ENCODE results near the gene ARHGEF38.
A peak's percentile ranks its signal among the peaks of the same experiment; 100 is the strongest.

The ARHGEF38 gene, protein sequence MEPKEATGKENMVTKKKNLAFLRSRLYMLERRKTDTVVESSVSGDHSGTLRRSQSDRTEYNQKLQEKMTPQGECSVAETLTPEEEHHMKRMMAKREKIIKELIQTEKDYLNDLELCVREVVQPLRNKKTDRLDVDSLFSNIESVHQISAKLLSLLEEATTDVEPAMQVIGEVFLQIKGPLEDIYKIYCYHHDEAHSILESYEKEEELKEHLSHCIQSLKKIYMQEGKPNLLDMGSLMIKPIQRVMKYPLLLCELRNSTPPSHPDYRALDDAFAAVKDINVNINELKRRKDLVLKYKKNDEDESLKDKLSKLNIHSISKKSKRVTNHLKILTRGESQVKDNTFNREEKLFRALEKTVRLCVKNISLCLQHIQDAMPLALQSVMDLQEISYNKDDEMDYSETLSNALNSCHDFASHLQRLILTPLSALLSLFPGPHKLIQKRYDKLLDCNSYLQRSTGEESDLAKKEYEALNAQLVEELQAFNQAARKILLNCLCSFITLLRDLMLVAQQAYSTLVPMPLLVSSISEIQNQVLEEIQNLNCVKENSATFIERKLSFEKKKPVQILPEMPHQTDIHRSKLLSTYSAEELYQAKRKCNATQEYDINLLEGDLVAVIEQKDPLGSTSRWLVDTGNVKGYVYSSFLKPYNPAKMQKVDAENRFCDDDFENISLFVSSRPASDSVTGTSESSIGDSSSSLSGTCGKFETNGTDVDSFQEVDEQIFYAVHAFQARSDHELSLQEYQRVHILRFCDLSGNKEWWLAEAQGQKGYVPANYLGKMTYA

DNA sequence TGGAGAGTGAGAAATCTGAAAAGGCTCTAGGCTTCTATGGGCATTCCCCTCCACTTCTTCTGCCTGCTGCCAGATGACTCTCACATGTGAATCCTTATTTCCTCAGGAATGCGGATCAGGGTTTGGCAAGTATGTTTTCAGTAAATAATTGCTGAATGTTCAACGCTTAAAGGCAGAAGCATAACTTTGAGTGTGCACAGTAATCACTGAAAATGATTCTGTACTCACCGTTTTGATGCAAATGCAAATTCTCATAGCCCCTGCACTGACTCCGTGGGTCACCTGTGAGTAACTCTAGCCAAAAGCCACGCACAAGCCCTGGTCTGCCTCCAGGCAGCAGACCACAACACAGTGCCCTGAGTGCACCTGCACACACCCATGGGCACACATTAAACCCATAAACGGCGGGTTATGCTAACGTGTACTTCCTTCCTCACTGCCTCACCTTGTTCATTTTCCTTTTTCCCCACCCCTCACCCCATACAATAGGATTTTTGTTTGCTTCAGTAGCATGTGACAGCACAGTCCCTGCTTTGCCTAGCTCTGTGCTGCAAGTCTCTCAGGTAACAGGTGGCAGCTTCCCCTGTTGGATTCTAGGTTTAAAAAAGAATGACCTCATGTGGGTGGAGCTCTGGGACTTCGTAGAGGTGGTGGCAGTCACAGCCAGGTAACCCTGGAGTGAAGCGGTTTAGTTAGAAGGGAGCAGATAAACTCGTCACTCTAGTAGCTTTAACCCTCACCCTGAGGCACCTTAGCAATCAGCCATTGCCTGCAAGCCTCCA, at the start of gene ARHGEF38:
ARHGEF38 (plus strand) TSS at position 656 of the 782 bp plus-strand sequence. CDS start 146 bp downstream, outside the sequence.
- no peak for DNase-seq

DNA sequence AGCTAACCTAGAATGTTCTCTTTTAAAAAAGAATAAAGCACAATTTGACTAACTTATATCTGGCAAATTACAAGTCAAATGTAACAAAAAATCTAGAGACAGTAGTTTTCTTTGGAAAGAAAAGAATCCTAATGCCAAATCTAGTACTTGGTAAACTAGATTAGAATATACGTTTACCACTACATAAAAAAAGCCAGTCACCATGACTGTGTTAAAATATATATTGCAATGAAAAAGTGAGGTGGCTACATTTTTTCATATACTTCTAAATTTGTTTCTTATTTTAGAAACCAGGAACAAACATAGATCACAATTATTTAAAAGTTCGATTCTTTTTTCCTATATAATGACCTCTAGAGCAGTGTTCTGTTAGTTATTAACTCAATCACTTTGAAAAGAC, 48.9 kb upstream of the ARHGEF38 start:
- DNase-seq, result no peak

DNA sequence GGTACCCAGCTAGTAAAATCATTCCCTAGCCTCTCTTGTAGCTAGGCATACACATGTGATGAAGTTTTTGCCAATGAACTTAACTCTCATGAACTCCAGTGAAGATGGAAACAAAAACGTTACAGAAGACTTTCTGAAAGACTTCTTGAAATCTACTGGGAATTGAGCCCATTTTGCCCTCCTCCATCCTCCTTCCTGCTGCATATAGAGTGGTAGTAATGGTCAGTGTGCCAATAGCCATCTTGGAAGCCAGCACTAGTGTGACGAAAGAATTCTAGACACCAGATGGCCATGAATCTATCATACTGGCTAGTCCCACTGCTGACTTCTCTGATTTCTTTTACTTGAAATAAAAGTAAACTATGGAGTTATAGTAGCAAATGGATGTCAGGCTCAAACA, 47.7 kb upstream of the ARHGEF38 start:
- no peak for DNase-seq

DNA sequence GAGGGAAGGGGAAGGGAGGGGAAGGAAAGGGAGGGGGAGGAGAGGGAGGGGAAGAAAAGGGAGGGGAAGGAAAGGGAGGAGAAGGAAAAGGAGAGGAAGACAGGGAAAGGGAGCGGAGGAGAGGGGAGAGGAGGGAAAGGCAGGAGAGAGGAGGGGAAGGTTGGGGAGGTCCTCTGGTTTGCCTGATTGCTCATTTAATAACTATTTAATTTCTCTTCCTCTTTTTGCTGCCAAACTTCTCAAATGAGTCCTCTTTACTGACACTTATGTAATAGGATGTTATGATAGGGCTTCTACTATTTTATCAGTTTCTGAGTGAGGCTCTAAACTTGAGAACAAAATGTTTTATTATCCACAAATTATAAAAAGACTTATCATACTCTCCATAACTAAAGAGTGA, 43.1 kb upstream of the ARHGEF38 start:
- DNase-seq, result no peak

DNA sequence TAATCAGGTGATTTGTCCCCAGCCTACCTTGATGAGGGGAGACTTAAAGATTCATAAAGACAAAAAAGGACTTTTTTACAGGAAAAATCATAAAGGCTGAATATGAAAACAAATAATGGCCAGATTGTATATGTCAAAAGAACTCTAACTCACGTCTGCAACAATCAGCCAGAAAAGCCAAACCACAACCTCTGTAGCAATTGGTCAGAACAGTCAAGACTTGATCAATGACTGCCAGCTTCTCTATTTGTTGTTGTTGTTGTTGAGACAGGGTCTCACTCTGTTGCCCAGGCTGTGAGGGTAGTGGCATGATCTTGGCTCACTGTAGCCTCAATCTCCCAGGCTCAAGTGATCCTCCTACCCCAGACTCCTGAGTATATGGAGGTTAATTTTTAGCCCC, 42.7 kb upstream of the ARHGEF38 start:
- no peak for DNase-seq

DNA sequence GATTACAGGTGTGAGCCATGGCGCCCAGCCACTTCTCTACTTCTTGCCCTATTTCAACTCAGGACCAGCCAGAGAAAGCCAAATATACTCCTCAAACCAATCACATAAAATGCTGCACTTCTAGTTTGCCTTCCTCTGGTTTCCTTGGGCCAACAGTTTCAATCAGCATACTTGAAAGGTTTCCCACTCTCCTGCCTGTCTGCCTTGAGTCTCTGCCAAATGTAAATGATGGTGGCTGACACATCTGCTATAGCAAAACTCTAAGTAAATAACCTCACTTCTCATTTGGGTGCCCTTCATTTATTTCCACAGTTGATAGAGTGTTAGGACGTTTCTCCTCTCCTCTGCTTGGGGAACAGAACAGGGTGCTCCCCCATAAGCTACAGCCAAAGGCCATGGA, 42.2 kb upstream of the ARHGEF38 start:
- DNase-seq, result no peak

DNA sequence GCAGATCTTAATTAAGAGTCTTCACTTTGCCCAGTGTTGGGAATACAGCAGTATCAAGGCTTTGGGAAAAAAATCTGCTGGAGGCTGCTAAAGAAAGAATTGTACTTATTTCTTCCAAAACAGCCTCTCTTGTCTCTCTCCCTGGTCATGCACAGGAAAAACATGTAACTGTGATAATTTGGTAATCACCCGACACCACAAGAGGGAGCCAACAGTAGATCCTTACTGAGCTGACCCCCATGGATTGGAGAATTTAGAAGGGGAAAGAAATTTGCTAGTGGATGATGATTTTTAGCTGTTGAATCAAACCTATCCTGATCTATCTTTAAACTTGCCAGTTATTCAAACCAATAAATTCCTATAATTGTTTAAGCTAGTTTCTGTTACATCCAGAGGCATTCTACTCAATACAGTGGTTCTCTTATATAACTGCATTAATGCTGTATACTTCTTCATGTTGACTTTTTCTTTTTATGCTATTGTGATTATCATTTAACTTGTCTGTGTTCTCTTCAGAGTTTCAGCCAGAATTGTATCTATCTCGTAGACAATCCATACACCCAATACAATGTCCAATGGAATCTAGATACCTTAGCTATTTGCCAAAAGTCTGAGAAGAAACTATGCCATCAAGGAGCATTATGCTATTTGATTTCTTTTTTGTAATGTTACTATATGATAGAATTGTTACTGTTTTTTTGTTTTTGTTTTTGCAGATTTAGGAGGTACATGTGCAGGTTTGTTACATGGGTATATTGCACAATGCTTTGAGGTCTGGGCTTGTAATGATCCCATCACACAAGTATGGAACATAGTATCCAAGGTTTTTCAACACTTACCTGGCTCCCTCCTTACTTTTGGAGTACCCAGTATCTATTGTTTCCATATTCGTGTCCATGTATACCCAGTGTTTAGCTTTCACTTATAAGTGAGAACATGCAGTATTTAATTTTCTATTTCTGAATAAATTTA, 31.3 kb upstream of the ARHGEF38 start:
- peak; percentile 6 for DNase-seq

DNA sequence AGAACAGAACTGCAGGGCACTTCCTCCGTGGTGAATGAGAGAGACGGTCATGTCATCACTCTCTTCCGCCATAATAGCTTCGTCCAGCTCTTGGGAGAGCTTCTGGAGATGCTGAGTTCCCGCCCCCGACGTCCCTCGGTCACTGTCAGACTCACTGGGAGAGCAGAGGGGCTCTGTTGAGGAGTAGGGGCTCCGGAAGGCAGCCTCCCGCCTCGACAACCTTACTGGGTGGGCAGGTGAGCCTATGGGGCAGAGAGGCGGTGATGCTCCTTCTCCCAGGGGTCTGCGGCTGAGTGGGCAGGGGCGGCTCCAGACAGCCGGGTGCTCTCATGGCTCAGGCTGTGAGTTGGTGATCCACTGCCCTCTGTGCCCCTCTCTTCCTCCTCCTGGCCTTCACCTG, 25.8 kb upstream of the ARHGEF38 start:
- no peak for DNase-seq

DNA sequence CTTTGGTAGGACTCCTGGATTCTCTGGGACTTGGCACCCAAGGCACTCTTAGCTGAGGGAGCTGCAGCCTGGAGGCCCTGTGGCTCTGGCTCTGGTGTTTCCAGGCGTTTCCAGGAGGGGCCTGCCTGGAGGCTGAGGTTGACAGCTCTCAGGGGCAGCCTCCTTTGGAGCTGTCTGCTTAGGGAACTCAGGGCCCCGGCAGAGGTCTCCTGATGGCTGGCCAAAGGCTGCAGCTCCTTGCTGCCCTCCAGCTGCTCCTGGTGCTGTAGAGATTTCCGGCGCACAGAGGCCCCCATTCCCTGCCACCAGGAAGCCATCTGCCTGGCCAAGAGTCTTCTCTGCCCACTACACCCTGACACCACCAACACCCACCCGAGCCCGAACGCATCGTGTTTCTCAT, 25.3 kb upstream of the ARHGEF38 start:
- DNase-seq, result no peak

DNA sequence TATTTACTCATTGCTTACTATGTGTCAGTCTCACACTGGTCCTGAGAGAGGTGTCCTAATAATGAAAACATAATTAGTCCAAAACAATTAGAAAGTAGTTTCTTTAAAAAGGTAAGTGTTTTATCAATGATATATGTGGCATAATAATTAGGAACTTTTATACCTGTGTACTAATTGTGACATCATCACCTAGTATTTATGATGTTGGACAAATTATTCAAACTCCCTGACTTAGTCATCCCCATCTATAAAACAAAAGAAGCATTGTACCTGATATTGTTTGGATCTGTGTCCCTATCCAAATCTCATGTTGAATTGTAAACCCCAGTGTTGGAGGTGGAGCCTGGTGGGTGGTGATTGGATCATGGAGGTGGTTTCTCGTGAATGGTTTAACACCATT, 15.8 kb upstream of the ARHGEF38 start:
- no peak for DNase-seq

DNA sequence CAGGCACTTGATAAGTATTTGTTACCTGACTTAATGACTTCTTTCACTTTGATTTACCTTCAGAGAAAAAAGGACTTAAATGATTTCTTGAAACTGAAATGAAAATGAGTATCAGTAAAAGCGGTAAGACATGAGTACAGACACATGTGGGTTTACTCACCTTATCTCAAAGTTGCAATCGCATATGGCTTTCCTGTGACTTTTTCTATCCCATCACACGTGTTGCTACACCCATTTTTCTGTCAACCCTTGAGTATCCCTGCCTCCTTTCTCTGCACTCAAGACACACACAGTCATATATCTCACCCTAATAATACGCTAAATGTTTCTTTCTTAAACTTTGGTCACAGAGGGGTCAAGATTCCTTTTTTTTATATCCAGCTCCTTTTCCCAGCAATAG, 11.0 kb upstream of the ARHGEF38 start:
- no peak for DNase-seq

DNA sequence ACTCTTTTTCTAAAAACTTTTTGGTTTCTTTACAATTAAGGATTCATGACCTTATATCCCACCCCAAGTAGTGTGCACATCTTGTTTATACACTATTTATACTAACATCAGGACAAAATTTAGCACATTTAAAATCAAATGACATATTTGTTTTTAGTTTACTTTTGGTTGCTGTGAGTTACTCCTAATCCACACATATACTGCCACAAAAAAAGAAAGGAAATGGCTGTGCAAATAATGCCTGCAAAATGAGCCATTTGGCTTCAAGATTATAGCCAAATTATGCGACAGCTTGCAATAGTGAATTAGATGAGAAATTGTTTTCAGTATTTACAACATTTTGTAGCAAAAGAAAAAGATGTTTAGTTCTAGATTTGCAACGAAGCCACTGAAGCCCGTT, 10.4 kb upstream of the ARHGEF38 start:
- DNase-seq, result no peak

DNA sequence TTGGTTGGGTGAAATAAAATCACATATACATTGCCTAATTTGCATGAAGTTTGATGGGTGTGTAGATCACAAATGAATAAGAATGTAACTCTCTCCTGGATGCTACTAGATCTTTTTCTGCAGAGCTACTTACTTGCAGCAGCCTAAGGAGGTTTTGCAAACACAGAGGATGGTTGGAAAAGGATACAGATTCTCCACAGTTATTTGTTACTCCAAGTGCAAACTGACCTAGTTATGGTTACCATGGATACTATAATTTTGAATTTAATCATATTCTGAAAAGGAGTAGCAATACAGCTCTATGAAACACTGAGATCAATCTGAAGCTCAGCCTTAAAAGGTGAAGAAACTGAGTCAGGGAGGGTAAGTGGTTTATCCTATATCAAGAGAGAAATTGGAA, 9.1 kb upstream of the ARHGEF38 start:
- DNase-seq, result no peak

DNA sequence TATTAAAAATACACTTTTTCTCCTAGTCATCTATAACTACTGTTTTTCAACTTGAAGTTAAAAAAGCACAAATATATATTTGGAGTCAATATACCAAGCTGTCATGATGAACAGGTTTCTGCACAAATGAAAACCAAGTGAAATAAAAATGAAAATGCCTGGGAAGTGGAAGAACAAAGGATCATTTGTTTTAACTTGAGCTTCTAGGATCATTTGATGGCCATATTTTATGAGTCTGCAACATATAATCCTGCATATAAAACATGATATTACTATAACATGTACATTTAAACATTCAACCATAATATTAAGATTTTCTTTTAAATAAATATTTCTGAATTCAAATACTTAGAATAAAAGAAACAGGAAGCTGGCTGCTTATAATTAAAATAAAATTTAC, 8.5 kb upstream of the ARHGEF38 start:
- no peak for DNase-seq

DNA sequence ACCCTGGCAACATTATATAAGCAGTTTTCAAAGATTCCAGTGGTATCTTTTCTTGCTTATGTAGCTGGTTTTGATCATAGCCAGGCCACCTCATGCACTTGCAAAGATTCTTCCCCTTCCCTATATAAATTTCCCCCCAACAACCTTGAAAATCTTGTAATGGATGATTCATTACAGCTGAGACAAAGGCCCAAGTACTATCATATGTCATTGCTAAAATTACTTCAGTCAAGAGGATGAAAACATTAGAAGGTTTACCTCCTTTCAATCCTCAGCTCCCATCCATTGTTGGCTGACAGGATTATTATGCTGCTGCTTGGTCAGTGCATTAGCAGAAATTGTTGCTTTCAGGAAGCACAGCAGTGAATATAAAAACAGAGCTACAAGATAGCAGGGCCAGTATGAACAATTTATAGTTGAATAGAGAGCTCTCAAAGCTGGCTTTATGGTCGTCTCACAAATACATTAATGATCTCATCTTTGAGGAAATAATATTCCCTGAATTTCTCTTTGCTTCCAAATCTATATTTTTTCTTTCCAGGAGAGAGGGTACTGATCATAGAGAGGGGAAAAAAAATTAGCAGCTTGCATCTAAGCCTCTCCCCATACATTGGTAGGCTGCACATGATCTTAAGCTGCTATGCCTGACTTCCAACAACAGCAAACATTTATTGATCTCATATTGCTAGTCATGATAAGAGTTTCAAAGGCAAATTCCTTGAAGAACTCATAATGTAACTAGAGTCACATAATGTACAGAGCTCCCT, 7.7 kb upstream of the ARHGEF38 start:
- DNase-seq, result no peak

DNA sequence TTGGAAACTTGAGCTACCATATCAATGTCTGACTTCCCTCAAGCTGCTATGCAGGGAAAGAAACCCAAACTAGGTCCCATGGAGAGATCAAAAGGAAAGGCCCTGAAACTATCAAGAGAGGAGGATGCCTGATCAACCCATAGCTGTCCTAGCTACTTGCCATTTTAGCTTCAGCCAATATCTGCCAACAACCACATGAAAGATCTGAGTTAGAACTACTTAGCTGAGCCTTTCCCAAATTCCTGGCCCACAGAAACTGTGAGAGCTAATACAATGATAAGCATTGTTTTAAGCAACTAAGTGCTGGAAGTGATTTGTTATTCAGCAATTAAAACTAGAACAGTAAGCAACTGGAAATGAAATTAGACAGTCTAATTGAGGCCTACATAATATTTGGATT, 6.3 kb upstream of the ARHGEF38 start:
- no peak for DNase-seq

DNA sequence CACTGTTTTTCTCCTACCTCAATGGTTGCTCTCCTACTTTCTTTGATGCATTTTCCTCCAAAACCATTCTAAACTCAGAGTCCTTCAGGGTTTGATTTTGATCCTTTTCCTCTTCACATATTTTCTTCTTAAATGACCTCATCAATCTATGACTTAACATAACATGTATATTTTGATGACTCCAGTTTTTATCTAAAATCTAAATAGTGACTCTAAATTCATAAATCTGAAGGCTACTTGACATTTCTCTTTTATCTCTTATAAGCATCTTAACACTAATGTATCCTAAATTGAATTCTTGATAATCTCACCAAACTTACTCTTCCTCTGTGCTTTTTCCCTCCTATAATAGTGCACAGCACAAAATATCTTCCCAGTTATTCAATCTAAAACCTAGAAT, 4.7 kb upstream of the ARHGEF38 start:
- no peak for DNase-seq

DNA sequence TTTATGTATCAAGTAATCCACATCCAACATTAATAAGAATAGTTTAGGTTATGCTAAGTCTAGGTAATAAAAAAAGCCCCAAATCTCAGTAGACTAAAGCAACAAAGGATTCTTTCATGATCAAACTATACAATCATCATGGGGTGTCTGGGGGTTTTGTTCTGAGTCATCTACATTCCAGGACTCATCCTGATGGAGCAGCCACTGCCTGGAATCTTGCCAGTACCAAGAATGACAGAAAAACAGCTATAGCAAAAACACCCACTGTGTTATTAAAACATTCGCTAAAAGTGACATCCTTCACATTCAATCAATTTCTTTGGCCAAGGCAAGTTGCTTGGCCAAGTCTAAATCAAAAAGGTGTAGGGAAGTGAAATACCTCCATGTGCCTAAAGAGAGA, 3.9 kb upstream of the ARHGEF38 start:
- DNase-seq, result no peak

DNA sequence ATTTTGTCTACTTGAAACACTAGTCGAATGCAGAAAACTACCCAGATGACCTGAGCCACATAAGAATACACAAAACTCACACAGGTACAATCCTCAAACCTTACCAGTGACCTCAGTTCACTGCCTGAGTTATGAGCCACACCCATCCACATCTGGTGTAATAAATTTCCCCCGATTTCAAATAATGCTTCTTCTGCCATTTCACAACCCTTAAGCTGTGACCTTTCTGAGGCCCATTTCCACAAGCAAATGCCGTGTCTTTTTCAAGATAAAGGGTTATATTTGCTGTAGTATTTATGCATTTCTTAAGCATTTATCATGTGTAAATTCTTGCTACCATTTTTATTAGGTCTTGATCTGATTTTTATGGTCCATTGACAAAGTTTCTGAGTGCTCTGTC, 1.8 kb upstream of the ARHGEF38 start:
- no peak for DNase-seq

DNA sequence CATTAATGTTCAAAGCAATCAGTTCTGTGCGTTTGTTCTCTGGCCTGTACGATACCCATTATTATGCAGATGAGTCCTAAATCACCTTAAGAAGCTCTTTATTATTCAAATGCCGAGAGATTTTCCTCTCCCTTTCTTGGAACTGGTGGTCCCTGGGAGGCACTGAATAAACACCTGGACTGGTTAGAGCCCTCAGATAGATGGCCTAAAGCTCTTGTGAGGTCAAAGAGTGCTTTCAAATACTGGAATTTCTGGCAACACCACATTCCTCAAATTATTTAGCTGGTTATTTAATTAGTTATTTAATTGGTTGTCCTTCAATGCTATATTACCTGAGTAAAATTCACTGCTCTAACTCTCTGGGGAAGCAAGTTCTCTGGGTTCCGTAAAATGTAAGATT, 3.0 kb downstream of the ARHGEF38 start:
- no peak for DNase-seq

DNA sequence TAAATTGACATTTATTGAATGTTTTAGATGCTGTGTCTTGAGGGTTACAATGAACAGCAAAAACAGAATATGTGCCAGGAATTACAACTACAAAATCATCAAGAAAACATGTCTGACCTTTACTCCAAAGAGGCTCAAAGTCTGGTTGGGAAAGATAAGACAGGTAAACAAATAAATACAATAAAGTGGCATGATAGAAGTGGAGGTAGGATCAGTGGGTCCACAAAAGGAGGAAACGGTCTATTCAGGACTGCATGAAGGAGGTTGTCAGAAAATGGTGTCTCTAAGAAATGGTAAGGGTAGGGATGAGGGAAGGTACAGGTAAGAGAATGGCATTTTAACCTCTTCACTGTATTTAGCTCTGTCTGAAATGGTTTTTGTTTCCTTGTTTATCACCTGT, 3.8 kb downstream of the ARHGEF38 start:
- no peak for DNase-seq

DNA sequence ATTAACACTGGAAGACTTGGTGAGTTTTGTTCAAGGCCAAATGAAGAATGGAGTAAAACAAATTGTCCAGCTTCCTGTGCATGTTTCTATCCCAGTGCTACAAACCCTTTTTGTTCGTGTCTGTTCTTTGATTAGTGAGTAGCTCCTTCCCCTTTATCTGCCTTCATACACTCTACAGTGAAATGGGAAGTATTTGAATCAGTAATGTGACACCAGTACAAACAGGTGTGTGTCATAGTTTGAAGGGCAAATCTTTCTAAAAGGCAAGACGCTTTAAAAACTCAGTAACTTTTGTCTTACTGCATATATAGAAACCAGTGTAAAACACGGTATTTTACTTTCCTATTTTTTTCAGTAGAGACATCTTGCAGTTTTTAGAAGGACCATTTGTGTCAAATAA, 5.9 kb downstream of the ARHGEF38 start:
- no peak for DNase-seq
